Stimulated activated CD8-positive, alpha-beta memory T cell treated with anti-CD3 and anti-CD28 coated beads, Interleukin-7, amount 100 ng/mL, for 48 hours (primary cell): Measurements from ENCODE around the gene EMC7.

Experiments
- DNase-seq, 2 donors: peaks; one replicate each; pipeline ENCODE4 v3.0.0-alpha.2; 2020; ENCODE audit warnings: low read depth in 1 of 2; ENCODE audit errors: extremely low read depth in 1 of 2

The EMC7 gene

GRCh38 chr15:34039790-34040113 lies 61.9 kb downstream of the EMC7 start:
- DNase-seq: no peak

- DNase-seq: peak; percentile 37 to 43
Measured at GRCh38 chr15:34038871-34039789, 62.5 kb downstream of the EMC7 start, which contains the start of gene AVEN. TSS of gene AVEN (minus strand) at chr15:34039204. CDS start at chr15:34039046, 158 bp downstream.

- DNase-seq: peak; percentile 39 to 60
Measured at GRCh38 chr15:34038023-34038870, 63.4 kb downstream of the EMC7 start.
